RPMI7951 (cell line): ENCODE results near the gene BORCS5. TPM values are rescaled to one million over a fixed set of nuclear protein-coding genes. Genes with fewer than 3 reads are reported as not detected.

Experiments used
- DNase-seq: peaks from one replicate; pipeline ENCODE4 v3.0.0-alpha.2; 2012; ENCODE audit warnings: low read depth
- total RNA-seq: library from RNA; depleted of rRNA; stranded (reverse); fragments of >200 nt; shearing (Covaris generic); gene quantifications from 2 replicates; pipeline ENCODE4 v1.2.3, GENCODE V29; 2014

BORCS5 gene
- total RNA-seq, 1 experiment from 2014 or later, result 12.5 TPM

DNA sequence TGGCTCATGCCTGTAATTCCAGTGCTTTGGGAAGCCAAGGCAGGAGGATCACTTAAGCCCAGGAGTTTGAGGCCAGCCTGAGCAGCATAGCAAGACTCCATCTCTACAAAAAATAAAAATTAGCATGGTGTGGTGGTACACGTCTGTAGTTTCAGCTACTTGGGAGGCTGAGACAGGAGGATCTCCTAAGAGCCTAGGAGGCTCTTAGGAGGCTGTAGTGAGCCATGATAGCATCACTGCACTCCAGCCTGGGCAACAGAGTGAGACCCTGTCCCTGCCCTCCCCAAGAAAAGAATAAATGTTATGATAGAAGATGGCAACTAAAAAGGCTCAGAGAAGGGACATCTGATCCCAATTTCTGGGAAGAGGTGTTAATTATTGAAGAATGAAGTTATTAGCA, 3.6 kb upstream of the BORCS5 start:
- no peak for DNase-seq

DNA sequence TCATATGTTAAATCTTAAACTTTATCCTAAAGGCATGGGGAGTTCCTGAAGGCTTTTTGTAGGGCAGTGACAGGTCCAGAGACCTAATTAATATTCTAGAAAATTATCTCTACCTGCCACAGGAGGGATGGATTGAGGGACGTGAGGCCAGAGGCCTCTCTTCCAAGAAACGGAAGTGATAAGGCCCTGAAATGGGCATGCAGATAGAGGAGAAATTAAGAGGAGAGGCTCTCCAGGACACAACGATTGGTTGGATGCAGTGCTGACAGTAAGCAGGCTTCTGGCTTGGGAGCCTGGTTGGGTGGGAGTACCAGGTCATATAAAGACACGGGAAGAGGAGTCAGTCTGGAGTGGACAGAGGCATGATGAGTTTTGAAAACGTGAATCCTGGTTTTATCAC, 3.1 kb upstream of the BORCS5 start:
- no peak for DNase-seq

DNA sequence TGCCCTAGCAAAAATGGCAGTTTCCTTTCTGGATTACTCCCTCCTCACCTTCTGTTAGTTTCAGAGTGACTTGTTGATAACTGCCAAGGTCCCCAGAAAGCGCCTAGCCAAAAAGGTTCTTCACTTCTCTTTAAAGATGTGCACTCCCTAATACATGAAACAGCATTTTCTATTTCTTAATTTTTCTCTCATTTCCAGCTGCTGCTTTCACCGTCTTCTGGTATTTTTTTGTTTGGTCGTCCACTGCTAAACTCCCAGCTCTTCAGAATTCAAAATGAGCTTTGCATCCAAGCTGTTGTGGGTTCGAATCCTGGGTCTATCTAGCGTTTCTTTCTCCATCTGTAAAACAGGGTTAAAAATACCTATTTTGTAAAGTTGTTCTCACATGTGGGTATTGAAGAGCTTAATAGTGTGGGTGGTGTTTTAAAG, 397 bp upstream of the BORCS5 start:
- no peak for DNase-seq

DNA sequence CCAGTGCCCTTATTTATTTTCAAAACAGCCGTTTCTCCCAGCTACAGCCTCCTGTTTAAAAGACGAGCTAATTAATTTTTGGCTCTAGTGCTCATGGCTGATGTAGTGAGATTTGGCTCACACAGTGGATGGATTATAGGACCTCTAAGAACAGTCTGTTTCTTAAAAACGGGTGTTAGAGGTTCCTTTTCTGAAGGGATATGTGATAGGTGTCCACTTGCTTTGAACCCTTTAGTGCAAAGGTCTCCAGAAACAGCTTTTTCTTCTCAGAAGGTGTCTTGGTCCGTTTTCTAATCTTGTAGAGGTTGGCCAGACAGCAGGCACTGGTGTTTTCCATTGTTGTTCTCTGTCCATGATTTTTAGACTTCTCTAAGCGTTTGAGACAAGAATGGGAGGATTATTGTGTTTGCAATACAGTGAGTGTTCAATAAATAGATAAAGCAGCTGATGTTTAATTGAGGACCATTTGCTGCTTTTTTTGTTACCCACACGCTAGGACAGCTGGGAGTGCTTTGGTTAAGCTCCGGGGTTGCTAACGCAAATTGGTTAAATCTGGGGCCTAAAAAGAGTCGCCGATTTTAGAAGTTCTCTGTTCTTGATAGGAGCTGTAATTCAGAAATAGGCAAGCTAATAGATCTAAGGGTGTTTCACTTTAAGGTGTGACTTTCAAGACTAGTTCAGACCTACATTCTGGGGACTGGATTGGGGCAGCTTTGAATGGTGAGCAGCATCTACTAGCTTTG, 1.0 kb downstream of the BORCS5 start:
- no peak for DNase-seq

DNA sequence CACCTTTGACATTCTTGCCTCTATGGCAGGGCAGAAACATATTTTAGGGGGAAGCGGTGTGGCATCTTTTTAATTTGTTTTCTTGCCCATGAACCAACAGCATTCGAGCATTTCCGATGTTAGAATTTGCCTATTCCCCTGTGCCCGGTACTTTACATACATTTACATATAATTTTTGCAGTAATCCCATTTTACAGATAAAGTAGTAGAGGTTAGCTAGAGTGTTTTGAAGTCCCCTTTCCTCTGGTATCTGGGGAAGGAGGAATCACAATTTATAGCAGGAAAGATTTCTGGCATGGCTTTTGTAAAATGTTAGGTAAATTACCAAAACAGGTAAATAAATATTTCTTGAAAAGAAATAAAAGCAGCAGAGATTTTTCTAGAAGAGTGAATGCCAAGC, 1.6 kb downstream of the BORCS5 start:
- DNase-seq, result no peak

DNA sequence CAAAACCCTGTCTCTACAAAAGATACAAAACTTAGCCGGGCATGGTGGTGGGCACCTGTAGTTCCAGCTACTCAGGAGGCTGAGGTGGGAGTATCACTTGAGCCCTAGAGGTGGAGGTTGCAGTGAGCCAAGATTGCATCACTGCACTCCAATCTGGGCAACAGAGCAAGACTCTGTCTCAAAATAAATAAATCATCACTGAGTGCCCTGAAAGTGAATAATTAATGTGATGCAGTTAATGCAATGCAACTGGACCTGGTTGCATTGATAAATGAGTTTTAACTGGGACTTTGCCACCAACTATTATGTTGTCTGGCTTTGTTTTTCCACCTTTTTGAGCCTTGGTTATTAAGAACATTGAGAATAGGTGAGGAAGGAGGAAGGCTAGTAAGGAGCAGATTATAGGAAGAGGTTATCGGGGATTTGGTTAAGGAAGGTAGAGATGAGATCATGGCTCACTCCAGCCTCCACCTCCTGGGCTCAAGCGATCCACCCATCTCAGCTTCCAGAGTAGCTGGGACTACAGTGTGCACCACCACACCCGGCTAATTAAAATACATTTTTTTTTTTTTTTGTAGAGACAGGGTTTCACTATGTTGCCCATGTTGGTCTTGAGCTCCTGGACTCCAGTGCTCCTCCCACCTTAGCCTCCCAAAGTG, 8.0 kb downstream of the BORCS5 start:
- DNase-seq, result no peak

DNA sequence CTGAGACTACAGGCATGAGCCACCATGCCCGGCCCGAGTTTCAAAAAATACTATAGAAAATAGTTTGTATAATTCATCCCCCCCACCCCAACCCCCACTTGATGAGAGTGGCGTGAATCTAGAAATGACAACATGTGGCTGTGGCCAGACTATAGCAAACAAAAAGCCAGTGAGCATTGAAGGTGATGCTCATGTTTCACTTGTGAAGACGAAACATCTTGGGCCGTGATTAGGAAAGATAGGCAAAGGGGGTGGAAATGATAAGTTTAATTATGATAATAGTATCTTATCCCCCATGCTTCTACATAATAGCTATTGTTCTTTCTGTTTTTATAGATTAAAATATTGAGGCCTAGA, 8.5 kb downstream of the BORCS5 start:
- DNase-seq, result no peak

DNA sequence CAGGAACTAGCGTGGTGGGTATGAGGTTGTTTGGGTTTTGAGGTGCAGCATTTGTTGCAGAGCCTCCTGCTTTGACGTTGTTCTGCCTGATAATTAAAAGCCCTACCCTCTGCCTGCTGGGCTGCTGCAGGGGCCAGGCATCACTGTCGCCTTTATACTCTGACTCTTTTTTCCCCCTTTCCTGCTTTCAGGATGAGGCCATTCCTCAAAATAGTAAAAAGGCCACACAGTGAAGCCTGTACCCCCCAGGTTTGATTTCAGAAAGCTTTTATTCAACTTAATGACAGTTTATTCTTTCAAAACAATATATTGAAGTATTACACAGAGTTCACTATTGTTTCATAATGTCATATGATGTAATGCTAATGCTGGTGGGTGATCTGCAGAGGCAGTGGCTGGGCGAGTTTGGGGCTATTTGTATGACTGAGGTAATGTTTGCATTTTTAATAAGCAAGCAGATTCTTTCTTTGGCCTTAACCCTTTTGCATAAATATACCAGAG, 9.1 kb downstream of the BORCS5 start:
- no peak for DNase-seq

DNA sequence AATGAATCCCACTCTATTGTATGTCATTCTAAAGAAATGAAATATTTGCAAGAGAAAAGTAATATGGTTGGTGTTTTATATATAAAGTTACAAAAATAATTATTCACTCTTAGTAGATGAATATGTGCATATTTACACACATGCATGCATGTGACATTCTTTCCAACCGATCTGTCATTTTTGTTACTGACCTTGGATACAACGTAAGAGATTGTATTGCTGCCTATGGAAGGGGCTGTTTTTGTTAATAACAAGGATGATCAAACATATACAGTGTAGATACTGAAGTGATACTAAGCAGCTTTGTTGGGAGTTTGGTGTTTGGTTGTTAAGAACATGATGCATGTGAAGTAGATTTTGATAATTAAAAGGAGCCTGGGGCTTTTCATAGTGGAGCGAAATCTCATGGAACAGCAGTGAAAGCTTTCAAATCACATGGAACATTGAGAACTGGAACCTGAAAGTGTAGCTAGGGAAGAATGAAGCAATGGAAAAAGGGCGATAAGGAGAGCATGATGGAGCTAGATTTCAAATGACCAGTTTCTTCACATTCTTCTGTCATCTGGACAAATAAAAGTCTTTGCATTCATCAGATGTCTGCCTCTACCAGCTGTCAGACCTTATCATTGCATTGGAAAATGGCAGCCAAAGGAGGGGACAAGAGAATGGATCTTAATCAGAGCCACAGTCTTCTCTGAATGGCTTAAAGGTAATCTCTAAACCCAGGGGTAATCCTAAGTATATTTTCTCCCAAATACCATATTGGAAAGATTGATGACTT, 10.0 kb downstream of the BORCS5 start:
- DNase-seq, result no peak

DNA sequence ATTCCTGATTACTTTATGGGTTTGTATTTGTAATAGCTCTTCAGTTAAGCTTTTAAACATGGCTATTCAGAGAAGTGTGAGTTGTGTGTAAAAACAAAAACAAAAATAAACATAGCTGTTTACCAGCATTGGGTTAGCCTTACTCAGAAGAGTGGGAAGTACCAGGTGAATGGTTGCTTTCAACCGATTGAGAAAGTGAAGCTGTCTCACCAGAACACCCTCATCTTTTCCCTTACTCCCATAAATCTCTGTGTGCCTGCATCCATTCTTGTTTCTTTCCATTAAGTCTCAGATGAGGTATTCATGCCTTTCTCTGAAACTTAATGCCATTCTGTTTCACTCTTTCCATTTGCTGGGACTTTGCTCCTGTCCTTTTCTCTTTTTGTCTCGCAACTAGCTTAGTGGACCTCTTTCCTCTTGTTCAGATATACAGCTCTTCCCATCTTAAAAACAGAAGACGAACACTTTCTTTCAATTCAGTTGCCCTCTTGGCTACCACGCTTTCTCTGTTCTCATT, 10.7 kb downstream of the BORCS5 start:
- no peak for DNase-seq

DNA sequence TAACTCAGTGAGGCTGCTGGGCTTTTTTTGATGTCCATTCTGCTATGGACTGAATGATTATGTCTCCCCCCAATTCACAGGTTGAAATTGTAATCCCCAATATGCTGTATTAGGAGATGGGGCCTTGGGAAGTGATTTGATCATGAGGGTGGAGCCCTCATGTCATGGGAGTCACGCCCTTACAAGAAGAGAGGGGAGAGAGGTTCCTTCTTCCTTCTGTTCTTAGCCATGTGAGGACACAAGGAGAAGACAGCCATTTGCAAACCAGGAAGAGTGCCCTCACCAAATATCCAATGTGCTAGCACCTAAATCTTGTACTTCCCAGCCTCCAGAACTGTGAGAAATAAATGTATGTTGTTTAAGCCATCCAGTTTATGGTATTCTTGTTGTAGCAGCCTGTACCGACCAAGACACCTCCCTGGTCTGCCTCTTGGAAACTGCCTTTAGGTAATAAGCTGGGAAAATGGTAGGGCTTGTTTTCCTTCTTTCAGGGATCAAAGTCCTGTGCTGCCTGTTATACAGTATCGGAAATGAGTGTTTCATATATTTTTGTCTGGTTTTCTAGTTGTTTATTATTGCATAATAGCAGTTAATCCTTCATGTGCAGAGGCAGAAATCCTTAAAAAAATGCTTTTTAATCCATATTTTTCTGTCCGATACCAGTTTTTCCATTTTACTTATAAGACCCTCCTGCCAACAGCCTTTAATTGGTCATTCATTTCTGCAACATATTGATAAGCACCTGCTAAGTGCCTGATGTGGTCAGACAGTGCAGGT, 16.3 kb downstream of the BORCS5 start:
- no peak for DNase-seq

DNA sequence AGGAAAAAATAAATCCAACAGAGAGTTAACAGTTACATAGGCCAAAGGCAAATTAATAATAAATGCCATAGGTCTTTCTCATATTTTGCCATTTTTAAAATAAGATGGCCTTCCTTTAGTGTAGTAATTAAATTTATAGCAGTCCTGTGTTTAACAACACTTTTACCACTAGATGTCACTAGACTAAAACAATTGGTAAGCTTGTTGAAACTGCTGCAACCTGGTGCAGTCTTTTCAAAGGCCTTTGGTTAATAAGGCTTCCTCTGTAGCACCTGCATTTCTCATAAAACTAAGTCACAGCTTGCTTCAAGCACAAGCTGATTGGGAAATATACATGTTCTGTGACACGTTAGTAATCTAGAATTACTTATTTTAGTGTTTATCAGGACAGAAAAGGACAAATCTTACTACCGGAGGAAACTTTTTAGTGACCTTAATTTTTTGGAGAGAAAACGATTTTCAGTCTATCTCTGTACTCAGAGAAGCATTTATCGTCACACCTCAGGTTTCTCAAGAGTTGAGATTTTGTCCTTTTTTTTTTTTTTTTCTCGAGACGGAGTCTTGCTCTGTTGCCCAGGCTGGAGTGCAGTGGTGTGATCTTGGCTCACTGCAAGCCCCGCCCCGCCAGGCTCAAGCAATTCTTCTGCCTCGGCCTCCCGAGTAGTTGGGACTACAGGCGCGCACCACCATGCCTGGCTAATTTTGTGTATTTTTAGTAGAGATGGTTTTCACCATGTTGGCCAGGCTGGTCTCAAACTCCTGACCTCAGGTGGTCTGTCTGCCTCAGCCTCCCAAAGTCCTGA, 20.0 kb downstream of the BORCS5 start:
- peak; percentile 72 for DNase-seq

DNA sequence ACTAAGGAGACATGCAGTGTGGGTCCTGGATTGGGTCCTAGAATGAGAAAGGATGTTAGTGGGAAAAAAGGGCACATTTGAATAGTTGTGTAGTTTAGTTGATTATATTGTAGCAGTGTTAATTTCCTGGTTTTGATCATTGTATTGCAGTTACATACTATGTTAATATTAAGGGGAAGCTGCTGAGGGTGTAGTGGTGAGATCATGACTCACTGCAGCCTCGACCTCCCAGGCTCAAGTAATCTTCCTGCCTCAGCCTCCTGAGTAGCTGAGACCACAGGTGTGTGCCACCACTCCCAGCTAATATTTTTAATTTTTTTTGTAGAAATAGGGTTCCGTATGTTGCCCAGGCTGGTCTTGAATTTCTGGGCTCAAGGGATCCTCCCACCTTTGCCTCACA, 21.7 kb downstream of the BORCS5 start:
- DNase-seq, result no peak

DNA sequence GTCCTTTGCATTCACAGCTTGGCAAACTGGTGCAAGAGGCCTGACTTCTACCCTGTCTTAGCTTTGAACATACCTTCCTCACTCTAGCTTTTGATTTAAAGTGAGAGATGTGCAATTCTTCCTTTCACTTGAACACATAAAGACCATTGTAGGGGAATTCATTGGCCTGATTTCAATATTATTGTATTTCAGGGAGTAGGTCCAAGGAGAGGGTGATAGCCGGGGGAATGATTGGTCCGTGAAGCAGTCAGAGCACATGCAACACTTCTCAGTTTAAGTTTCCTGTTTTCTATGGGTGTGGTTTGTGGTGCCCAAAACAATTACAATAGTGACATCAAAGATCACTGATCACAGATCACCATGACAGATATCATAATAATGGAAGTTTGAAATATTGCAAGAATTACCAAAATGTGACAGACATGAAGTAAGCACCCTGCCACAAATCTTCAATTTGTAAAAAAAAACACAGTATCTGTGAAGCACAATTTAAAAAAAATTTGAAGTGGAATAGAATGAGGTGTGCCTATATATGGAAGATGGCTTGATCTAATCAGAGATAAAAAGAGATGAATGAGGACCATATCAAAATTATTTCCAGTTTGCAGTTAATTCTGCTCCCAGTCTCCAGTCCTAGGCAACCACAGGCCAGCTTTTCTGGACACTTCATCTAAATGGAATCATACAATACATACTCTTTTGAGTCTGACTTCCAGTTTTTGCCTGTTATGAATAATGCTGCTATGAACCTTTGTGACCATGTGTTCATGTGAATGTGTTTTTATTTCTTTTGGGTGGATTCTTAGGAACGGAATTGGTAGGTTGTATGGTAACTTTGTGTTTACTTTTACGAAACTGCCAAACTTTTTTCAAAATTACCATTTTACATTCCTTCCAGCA, 23.2 kb downstream of the BORCS5 start:
- no peak for DNase-seq

DNA sequence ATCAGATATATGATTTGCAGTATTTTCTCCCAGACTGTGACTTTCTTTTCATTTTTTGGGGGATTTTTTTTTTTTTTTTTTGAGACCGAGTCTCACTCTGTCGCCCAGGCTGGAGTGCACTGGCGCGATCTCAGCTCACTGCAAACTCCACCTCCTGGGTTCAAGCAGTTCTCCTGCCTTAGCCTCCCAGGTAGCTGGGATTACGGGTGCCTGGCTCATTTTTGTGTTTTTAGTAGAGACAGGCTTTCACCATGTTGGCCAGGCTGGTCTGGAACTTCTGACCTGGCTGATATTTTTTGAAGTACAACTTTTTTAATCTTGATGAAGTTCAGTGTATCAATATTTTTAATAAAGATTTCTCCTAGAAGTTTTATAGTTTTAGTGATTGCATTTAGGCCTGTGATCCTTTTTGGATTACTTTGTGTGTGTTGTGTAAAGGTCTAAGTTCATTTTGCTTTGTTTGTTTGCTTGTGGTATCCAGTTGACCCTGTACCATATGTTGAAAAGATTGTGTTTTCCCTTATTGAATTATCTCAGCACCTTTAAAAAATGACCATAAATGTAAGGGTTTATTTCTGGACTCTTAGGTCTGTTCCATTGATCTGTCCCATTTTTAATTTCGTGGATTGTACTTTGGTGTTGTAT, 24.2 kb downstream of the BORCS5 start:
- no peak for DNase-seq

DNA sequence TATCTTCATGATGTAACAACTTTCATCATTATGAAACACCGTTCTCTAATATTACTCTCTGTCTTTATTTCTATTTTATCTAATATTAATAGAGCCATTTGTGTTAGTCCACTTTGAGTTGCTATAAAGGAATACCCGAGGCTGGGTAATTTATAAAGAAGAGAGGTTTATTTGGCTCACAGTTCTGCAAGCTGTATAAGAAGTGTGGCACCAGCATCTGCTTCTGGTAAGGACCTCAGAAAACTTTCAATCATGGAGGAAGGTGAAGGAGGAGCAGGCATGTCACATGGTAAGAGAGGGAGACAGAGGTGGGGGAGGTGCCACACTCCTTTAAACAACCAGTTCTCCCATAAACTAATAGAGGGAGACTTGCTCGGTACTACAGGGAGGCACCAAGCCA, 25.1 kb downstream of the BORCS5 start:
- no peak for DNase-seq

DNA sequence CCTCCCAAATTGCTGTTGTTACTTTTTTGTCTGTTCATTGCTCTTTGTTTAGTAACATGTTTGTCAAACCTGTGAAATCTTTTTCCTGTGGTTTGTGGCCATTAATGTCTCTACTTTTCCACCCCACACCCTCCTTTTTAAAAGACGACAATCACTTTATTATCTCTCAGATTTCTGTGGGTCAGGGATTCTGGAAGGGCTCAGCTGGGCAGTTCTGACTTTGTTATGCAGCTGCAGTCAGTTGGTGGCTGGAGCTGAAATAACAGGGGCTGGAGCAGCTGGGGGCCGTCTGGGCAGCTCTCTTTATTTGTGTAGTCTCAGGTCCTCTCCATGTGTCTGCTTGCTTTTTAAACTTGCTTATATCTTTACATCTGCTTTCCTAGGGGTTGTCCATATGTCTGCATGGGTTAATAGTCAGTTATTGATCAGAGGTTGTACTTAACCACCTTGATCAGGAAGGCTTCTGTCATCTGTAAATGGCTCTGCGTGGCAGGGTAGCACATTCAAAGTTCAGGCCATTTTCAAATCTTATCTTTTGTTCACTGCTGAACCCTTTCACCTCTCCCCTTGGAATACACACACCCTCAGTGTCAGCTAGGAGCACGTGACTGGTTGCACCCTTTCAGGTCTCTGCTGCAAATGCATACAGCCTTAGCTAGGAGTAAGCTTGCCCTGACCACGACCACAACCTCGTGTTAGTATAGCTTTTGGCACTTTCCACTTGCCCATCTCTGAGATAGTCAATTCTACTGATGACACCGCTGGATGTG, 27.9 kb downstream of the BORCS5 start:
- no peak for DNase-seq

DNA sequence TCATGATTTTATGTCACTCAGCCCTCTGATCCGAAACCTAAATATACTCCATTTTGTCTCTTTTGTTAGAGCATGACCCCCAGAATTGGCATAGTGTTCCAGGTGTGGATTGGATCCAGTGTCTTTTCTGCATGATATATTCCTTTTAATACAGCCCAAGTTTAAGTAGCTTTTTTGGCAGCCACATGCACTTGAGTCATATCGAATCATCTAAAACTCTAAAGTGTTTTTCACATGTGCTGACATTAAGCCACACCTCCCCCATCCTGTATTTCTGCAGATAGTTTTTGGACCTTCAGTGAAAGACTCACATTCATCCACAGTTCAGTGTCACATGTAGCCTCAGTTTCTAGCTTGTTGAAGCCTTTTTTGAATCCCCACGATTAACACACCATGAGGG, 30.6 kb downstream of the BORCS5 start:
- peak; percentile 54 for DNase-seq

DNA sequence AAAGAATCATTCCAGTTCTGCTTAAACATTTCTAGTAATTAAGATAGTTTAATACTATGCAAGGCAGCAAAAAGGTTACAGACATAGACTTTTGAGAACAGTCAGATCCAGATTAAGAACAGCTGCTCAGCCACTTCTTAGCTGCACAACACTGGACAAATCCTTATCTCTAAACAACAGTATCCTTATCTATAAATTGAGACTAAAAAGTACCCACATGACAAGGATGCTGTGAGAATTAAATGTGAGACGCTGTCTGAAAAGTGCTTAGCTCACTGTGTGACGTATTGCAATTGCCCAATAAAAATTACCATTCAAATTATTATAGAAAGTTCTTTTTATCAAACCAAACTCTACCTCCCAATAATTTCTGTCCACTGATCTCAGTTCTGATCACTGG, 35.5 kb downstream of the BORCS5 start:
- DNase-seq, result no peak
